Putamen (tissue), 1 donor: ENCODE results near the gene AGGF1.
"Not testable (repeated sequence)": the region's sequence is repeated elsewhere in the genome, so short reads cannot be mapped to it uniquely, and the experiment has no call there.

Experiments
- DNase-seq: peaks from one replicate; pipeline ENCODE4 v3.0.0-alpha.2; 2016; ENCODE audit warnings: low spot score

Gene AGGF1

GRCh38 chr5:77087484-77088261, 57.5 kb downstream of the AGGF1 start:
- peak; percentile 46 for DNase-seq

GRCh38 chr5:77095189-77095588, 65.0 kb downstream of the AGGF1 start:
- DNase-seq, result peak; percentile 41

GRCh38 chr5:77101298-77101697, 71.1 kb downstream of the AGGF1 start:
- DNase-seq, result peak; percentile 58

DNA sequence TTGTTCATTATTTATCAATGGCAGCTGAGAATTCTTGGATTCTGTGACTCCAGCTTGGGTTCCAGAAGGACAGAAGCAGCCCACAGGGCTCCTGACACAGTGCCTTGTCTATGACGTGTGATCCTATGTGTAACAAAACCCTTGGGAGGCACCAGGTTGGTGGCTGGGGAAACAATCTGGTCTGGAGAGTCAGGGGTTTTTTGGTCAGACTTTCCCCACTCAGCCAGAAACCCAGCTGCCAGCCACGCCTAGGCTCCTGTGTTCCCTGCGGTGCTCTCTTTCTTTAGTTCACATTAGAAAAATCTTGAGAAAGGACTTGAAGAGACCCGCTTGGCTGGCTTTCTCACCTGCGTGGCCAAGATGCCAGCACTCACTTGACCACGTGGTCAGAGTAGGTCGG, 72.3 kb downstream of the AGGF1 start:
- DNase-seq, result no peak

GRCh38 chr5:77103457-77103856, 73.3 kb downstream of the AGGF1 start:
- no peak for DNase-seq

DNA sequence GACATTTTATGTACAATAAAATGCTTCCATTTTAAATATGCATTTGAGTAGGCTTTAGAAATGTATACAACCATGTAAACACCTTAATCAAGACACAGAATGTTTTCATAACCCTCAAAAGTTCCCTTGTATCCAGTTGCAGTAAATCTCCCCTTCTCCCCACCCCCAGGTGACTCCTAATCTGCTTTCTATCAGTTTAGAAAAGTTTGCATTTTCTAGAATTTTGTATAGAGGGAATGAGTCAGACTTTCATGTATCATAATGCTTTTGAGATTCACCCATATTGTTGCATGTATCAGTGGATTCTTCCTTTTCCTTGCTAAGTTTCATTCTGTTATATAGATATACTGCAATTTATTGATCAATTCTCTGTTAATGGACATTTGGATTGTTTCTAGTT, 74.6 kb downstream of the AGGF1 start:
- no peak for DNase-seq

GRCh38 chr5:77107035-77107434, 76.8 kb downstream of the AGGF1 start:
- DNase-seq, result not testable (repeated sequence)
